K562 (cell line): ENCODE results near the gene NINJ1. TPM values are rescaled to one million over a fixed set of nuclear protein-coding genes. Genes with fewer than 3 reads are reported as not detected.

Experiments
- ARID2 ChIP-seq: fragments of 450-650 bp; IDR thresholded peaks from 2 replicates; pipeline ENCODE4 v1.6.1; 2017; ENCODE audit warnings: antibody characterized with exemption, mild to moderate bottlenecking
- ATF3 ChIP-seq, 2 experiments: fragments of 450-650 bp in 1 of 2; sonication (generic) in 1 of 2; formaldehyde crosslinking in 1 of 2; IDR thresholded peaks in 1 of 2; conservative IDR thresholded peaks in 1 of 2; 2 replicates each; pipeline versions ENCODE4 v1.6.1 to v1.8.1; 2016 to 2023; ENCODE audit warnings: mild to moderate bottlenecking in 2 of 2, moderate library complexity in 2 of 2, inconsistent platforms in 1 of 2, missing genetic modification reagents in 1 of 2
- ELF4 ChIP-seq: fragments of 450-650 bp; formaldehyde crosslinking; IDR thresholded peaks from 2 replicates; pipeline ENCODE4 v1.4.0; 2022; ENCODE audit warnings: missing genetic modification characterization
- FOS ChIP-seq: IDR thresholded peaks from 3 replicates; pipeline ENCODE4 v1.6.1; 2011; ENCODE audit not compliant: insufficient read length; ENCODE audit errors: extremely low read depth
- HLTF ChIP-seq: fragments of 450-650 bp; IDR thresholded peaks from 2 replicates; pipeline ENCODE4 v1.6.1; 2016
- IRF2 ChIP-seq: sonication (generic); formaldehyde crosslinking; IDR thresholded peaks from 2 replicates; pipeline ENCODE4 v1.8.1; 2022; ENCODE audit warnings: mild to moderate bottlenecking, missing genetic modification reagents
- KAT7 ChIP-seq: sonication (generic); formaldehyde crosslinking; IDR thresholded peaks from 2 replicates; pipeline ENCODE4 v1.8.0; 2022; ENCODE audit warnings: missing genetic modification reagents, mild to moderate bottlenecking, borderline replicate concordance
- MAFG ChIP-seq: fragments of 450-650 bp; conservative IDR thresholded peaks from 2 replicates; pipeline ENCODE4 v1.6.1; 2016; ENCODE audit warnings: missing genetic modification characterization, missing compliant biosample characterization
- MEIS2 ChIP-seq: fragments of 450-650 bp; IDR thresholded peaks from 2 replicates; pipeline ENCODE4 v1.6.1; 2014; ENCODE audit warnings: mild to moderate bottlenecking; ENCODE audit not compliant: partially characterized antibody
- RBM15 ChIP-seq: fragments of 200-400 bp; formaldehyde crosslinking; IDR thresholded peaks from 2 replicates; pipeline ENCODE4 v1.6.1; 2018; ENCODE audit warnings: mild to moderate bottlenecking, low read length, moderate library complexity; ENCODE audit not compliant: insufficient read depth
- REST ChIP-seq, 2 experiments: fragments of 450-650 bp; formaldehyde crosslinking in 1 of 2; IDR thresholded peaks; 2 replicates each; pipeline versions ENCODE4 v1.4.0 to v1.6.1; 2014 to 2020; ENCODE audit warnings: mild to moderate bottlenecking in 2 of 2, borderline replicate concordance in 1 of 2, low read depth in 1 of 2
- SMAD3 ChIP-seq: fragments of 450-650 bp; formaldehyde crosslinking; conservative IDR thresholded peaks from 2 replicates; pipeline ENCODE4 v1.4.0; 2020; ENCODE audit warnings: mild to moderate bottlenecking
- ZNF639 ChIP-seq, 2 experiments: fragments of 200-800 bp in 1 of 2; sonication (Bioruptor generic) in 1 of 2; sonication (generic) in 1 of 2; formaldehyde crosslinking in 1 of 2; IDR thresholded peaks in 1 of 2; conservative IDR thresholded peaks in 1 of 2; 2 replicates each; pipeline versions ENCODE4 v1.5.0 to v1.6.1; 2016 to 2020; ENCODE audit warnings: missing compliant biosample characterization in 1 of 2, missing genetic modification characterization in 1 of 2, missing genetic modification reagents in 1 of 2
- ZNF655 ChIP-seq: fragments of 250-450 bp; sonication (Bioruptor Pico); IDR thresholded peaks from 2 replicates; pipeline ENCODE4 v1.5.0; 2021
- polyA plus RNA-seq, 8 experiments: library from polyadenylated mRNA; depleted of rRNA in 4 of 8; stranded (reverse) in 5 of 8; unstranded in 3 of 8; fragments of >200 nt; fragmentation: Nextera tagmentation in 2 of 8; fragmentation: Illumina TruSeq in 1 of 8; extraction: Ambion mirVana in 2 of 8; extraction: Trizol in 1 of 8; gene quantifications; 2 replicates each; pipeline versions ENCODE4 v1.2.1 to v1.2.3, GENCODE V29; 2011 to 2014; ENCODE audit warnings: inconsistent platforms in 1 of 8, missing spikeins in 1 of 8
- total RNA-seq, 7 experiments: library from RNA; depleted of rRNA in 6 of 7; stranded (reverse); fragments of >200 nt in 6 of 7; fragmentation: Illumina TruSeq in 2 of 7; extraction: Trizol in 2 of 7; gene quantifications; 2 replicates each; pipeline versions ENCODE4 v1.2.1 to v1.2.3, GENCODE V29; 2011 to 2021; ENCODE audit warnings: low replicate concordance in 1 of 7

The NINJ1 gene
- total and polyA plus RNA-seq, 9 of the 15 experiments (the other 6 are each of a cell fraction or from before 2014, with no cell fraction given) = 0.13 to 8.4 (median 4.9) TPM

GRCh38 chr9:93116072-93116961 is 17.7 kb downstream of the NINJ1 start (continued):
- TF ChIP-seq ZNF639 (CRISPR knock-in tag; conservative IDR thresholded peaks at IDR 0.05 in 1 of 2, IDR thresholded peaks at IDR 0.05 in 1 of 2) = no peak
- TF ChIP-seq REST (IDR thresholded peaks at IDR 0.05; ENCODE audit: borderline replicate concordance) = no peak
- TF ChIP-seq REST (CRISPR knock-in tag; IDR thresholded peaks at IDR 0.05; ENCODE audit: low read depth) = 0 out of 2 replicates have a peak, but pooled peaks have one; percentile 20
- peak; percentile 53; the same call in 1 of the 2 replicates for TF ChIP-seq MAFG (tag)
- TF ChIP-seq ATF3 (IDR thresholded peaks at IDR 0.05) = peak; percentile 36; the same call in 1 of the 2 replicates
- TF ChIP-seq ATF3 (CRISPR knock-in tag; conservative IDR thresholded peaks at IDR 0.05) = no peak
- TF ChIP-seq HLTF = no peak
- TF ChIP-seq ELF4 (CRISPR knock-in tag) = no peak
- no peak for TF ChIP-seq RBM15
- TF ChIP-seq ZNF655 = no peak
- no peak for TF ChIP-seq IRF2 (CRISPR knock-in tag)
- no peak for TF ChIP-seq ARID2
- no peak for TF ChIP-seq MEIS2
- no peak for TF ChIP-seq KAT7
- no peak for TF ChIP-seq SMAD3 (CRISPR knock-in tag)
- no peak for TF ChIP-seq FOS
